Lung (tissue), 12 donors: ENCODE data around the gene CACNA1H. TPM values are rescaled to one million over a fixed set of nuclear protein-coding genes. Genes with fewer than 3 reads are reported as not detected.

Source experiments
- ATAC-seq: fragments of 200-7000 bp; cut with Tn5 transposase; one replicate; pipeline ENCODE4 v1.9.1; 2020; ENCODE audit warnings: moderate number of reproducible peaks; ENCODE audit not compliant: insufficient read depth, low FRiP score
- DNase-seq, 3 donors: peaks; one replicate each; pipeline ENCODE4 v3.0.0-alpha.2; 2013 to 2017
- H3K27ac ChIP-seq, 2 donors: one replicate each; pipeline ENCODE4 v1.5.1; 2013; ENCODE audit warnings: mild to moderate bottlenecking in 2 of 2, moderate library complexity in 2 of 2, control low read depth in 1 of 2, inconsistent platforms in 1 of 2, low read depth in 1 of 2, low read length in 1 of 2
- H3K27me3 ChIP-seq, 3 donors: one replicate each; pipeline ENCODE4 v1.5.1; 2013; ENCODE audit warnings: low read length in 2 of 3; ENCODE audit not compliant: control insufficient read depth in 3 of 3, insufficient read depth in 3 of 3
- H3K36me3 ChIP-seq, 4 donors: one replicate each; pipeline ENCODE4 v1.5.1; 2013; ENCODE audit warnings: low read length in 4 of 4, mild to moderate bottlenecking in 1 of 4, moderate library complexity in 1 of 4; ENCODE audit not compliant: control insufficient read depth in 4 of 4, insufficient read depth in 4 of 4
- H3K4me1 ChIP-seq, 5 donors: one replicate each; pipeline ENCODE4 v1.5.1; 2013; ENCODE audit warnings: low read length in 5 of 5, mild to moderate bottlenecking in 2 of 5, moderate library complexity in 1 of 5; ENCODE audit not compliant: control insufficient read depth in 5 of 5, insufficient read depth in 5 of 5
- H3K4me3 ChIP-seq: one replicate; pipeline ENCODE4 v1.5.1; 2013; ENCODE audit warnings: mild to moderate bottlenecking, control low read depth, moderate library complexity
- H3K9ac ChIP-seq, 2 donors: one replicate each; pipeline ENCODE4 v1.5.1; 2013; ENCODE audit warnings: low read length in 2 of 2, control low read depth in 1 of 2; ENCODE audit not compliant: insufficient read depth in 1 of 2
- H3K9me3 ChIP-seq, 4 donors: one replicate each; pipeline ENCODE4 v1.5.1; 2013; ENCODE audit warnings: low read length in 3 of 4, mild to moderate bottlenecking in 1 of 4, moderate library complexity in 1 of 4; ENCODE audit not compliant: control insufficient read depth in 4 of 4, insufficient read depth in 3 of 4
- WGBS, 2 donors: extraction: QIAGEN DNeasy Blood & Tissue Kit; methylation state at CpG; one replicate each; pipeline ENCODE4 v1.1.7; 2013; 5-methylcytosine and 5-hydroxymethylcytosine counted together
- polyA plus RNA-seq, 2 donors: library from polyadenylated mRNA; stranded (reverse); fragments of 200-250 nt; gene quantifications; one replicate each; pipeline ENCODE4 v1.2.1, GENCODE V29; 2013
- total RNA-seq, 2 donors: library from RNA; depleted of rRNA in 1 of 2; stranded (reverse); fragments of >200 nt in 1 of 2; gene quantifications; one replicate each; pipeline ENCODE4 v1.2.1, GENCODE V29; 2014 to 2021
- TF ChIP-seq, protein P1 (sequence below): IDR thresholded peaks from 2 replicates; pipeline ENCODE4 v1.5.1; 2012; ENCODE audit warnings: mild to moderate bottlenecking; ENCODE audit errors: control extremely low read depth, extremely low read depth
- donor health status: control.
- donor health status: control.
- donor health status: Bipolar disorder and iron deficiency.
- donor health status: healthy.
- donor health status: DM: yes; HTN: yes; CAD: no.

CACNA1H gene
- total and polyA plus RNA-seq, 4 donors, result 5.0 to 10.3 (median 6.7) TPM

DNA sequence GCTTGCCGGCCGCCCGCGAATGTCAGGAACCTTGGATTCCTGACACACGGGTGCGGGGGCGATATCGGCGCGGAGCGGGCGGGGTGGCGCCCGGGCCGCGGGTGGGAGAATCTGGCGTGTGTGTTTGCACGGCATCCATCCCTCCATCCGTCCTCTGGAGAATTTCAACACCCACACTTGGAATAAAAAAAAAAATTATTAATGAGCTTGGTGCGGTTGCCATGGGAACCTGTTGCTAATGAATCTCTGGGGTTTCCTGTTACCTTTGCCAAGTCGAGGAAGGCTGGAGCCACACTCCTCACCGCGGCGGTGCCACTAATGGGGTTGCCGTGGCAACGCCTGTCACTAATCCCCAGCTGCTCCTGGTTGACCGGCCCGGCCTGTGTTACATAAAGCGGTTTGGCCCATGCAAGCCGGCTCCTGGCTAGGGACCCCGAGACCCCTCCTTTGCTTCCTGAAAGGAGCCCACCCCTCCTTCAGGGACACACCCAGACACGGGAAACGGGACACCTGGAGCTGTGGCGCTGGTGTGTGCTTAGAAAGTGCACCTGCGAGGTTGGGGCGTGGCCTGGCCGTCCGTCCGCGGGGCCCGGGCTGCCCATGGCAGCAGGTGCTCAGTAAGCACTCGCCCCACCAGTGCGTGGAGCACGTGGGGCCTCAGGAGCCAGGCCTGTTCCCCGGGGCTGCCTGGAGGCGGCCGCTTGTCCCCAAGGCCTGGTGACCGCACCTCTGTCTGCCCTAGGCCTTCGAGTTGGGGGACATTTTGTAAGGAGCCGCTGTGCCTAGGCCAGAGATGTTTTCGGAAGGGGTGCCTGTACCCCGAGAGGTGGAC lies 14.6 kb downstream of the CACNA1H start:
- no peaks in the 10 kb centered on the region for H3K9me3 ChIP-seq
- ATAC-seq (no peak), DNase-seq (peak in 2 of 3 donors; percentile 28 to 52)
- no peak overlapping the region for H3K9ac ChIP-seq
- no peak overlapping the region for H3K27ac ChIP-seq
- TF ChIP-seq, protein P1, sequence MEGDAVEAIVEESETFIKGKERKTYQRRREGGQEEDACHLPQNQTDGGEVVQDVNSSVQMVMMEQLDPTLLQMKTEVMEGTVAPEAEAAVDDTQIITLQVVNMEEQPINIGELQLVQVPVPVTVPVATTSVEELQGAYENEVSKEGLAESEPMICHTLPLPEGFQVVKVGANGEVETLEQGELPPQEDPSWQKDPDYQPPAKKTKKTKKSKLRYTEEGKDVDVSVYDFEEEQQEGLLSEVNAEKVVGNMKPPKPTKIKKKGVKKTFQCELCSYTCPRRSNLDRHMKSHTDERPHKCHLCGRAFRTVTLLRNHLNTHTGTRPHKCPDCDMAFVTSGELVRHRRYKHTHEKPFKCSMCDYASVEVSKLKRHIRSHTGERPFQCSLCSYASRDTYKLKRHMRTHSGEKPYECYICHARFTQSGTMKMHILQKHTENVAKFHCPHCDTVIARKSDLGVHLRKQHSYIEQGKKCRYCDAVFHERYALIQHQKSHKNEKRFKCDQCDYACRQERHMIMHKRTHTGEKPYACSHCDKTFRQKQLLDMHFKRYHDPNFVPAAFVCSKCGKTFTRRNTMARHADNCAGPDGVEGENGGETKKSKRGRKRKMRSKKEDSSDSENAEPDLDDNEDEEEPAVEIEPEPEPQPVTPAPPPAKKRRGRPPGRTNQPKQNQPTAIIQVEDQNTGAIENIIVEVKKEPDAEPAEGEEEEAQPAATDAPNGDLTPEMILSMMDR, result no peak
- 63 to 71% methylated on average over 52 of the region's 52 CpGs for WGBS, 2 donors
- H3K4me1 ChIP-seq, result peaks cover 0 to 6% (median 0%) of the 10 kb centered on the region in 5 donors
- H3K4me3 ChIP-seq, result no peak overlapping the region
- peaks cover 0 to under 1% (median 0%) of the 10 kb centered on the region in 3 donors for H3K27me3 ChIP-seq
- no peaks in the 10 kb centered on the region for H3K36me3 ChIP-seq

DNA sequence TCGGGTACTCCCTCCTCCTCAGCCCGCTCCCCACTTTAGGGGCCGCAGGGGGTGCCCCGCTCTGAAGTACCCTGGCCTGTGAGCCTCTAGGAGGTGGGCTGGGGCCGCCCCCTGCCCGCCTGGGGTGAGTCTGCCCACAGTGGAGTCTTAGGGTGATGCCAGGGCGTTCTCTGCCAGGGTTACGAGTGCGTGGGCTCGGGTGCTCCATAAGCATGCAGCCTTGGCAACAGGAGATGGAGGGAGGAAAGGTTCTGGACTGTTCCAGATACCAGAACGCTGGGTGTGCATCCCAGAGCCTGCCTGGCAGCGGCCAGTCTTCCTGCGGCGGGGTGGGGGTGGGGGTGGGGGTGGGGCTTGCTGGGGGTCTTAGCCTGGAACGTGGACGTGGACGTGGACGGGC lies 15.9 kb downstream of the CACNA1H start:
- H3K4me3 ChIP-seq, result no peak overlapping the region
- WGBS, 2 donors, result 81 to 87% methylated on average over 18 of the region's 18 CpGs
- H3K27me3 ChIP-seq, result no peaks in the 10 kb centered on the region
- TF ChIP-seq, protein P1, result no peak
- DNase-seq (no peak), ATAC-seq (no peak)
- H3K9ac ChIP-seq, result no peak overlapping the region
- peaks cover 0 to 6% (median 0%) of the 10 kb centered on the region in 5 donors for H3K4me1 ChIP-seq
- no peaks in the 10 kb centered on the region for H3K9me3 ChIP-seq
- no peak overlapping the region for H3K27ac ChIP-seq
- no peaks in the 10 kb centered on the region for H3K36me3 ChIP-seq

DNA sequence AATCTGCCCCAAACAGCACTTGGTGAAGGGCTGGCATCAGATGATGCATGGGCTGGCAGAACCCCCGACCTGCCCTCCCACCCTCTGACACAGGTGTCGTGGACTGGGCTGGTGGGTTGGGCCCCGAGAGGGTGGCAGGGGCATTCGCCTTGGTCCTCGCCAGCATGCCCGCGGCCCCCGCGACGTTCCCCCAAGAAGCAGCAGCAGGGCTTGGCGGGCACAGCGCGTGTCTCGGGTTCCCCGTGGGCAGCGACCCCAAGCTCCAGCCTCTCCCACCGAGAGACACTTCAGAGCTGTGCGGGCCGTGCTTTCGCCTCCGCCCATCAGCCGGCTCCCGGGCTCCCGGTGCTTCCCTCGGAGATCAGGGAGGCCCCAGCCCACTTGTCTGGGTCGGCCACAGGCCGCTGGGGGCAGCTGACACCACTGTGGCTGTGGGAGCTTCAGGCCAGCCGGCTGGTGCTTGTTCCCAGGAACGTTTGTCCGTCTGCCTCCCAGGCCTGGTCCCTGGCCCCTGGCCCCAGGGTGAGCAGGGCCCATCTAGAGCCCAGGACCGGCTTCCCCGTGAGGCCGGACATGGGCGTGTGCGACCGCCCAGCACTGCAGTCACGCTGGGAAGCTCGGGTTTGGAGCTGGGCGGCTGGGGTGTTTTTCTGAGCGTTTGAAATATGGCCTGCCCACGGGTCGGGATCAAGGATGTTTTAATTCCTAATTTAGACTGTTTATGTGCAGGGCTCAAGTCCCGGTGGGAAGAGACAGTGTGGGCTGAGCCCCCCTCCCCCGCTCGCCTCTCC lies 16.6 kb downstream of the CACNA1H start:
- TF ChIP-seq, protein P1, result no peak
- H3K27me3 ChIP-seq, result no peaks in the 10 kb centered on the region
- peak overlapping the region in 1 of 2 donors; percentile 20 for H3K27ac ChIP-seq
- no peaks in the 10 kb centered on the region for H3K9me3 ChIP-seq
- H3K4me3 ChIP-seq, result no peak overlapping the region
- no peak overlapping the region for H3K9ac ChIP-seq
- ATAC-seq, result no peak
- no peak for DNase-seq
- no peaks in the 10 kb centered on the region for H3K36me3 ChIP-seq
- 58 to 71% methylated on average over 45 of the region's 45 CpGs for WGBS, 2 donors
- H3K4me1 ChIP-seq, result peaks cover 0 to 6% (median 0%) of the 10 kb centered on the region in 5 donors
